ENCODE measurements around the gene COIL. TPM values are rescaled to one million over a fixed set of nuclear protein-coding genes. Genes with fewer than 3 reads are reported as not detected.

COIL gene
- total and polyA plus RNA-seq, 2 of the 13 experiments (the other 11 are each of a cell fraction or from before 2014, with no cell fraction given), result 8.1 to 29.4 TPM

DNA sequence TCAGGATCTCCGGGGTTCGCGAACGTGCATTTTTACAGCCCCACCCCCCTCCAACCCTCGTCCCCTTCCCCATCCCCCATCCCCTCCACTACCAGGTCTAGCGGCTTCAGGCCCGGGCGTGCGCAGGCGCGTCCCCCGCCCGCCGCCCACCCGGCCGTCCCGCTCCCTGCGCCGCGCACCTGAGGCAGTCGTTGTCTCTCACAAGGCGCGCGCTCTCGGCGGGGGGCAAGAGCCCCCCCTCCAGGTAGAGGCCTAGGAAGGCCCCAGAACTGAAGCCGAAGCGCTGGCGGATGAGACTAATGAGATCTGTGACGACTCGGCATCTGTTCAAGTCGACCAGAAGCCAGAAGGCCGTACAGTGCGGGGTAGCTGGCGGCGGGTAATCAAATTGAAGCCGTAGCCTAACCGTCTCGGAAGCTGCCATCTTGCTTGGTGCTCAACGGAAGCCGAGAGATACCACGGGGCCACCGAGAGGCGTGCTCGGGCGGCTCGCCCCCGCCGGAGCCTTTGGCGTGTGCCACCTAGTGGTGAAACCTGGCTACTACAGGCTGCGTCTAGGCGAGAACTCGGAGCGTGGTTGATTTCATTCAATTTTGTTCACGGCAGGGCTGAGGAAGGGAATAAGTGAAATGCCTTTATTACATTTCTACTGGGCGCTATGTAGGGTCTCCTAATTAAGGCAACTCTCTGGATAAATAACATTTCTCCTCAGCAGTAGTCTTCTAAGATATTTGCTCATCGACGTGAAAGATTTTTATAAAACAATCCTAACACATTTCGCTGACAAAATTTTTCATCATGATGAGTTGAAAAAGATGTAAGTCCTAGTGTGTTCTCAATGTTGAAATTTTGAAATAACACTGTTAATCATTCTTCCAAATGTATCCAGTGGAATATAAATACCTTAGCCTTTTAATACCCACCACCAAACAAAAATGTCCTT, at the start of gene COIL (continued):
- TF ChIP-seq ZNF350 (CRISPR knock-in tag; IDR thresholded peaks at IDR 0.05; ENCODE audit: borderline replicate concordance, low read depth) (peak; percentile 95), PHB2 (IDR thresholded peaks at IDR 0.05; ENCODE audit: partially characterized antibody) (no peak), ZFP36L2 (CRISPR knock-in tag; IDR thresholded peaks at IDR 0.05) (0 out of 2 replicates have a peak, but pooled peaks have one; percentile 47), HCFC1 (IDR thresholded peaks at IDR 0.05; ENCODE audit: low read depth, low read length) (peak; percentile 36; the same call in 1 of the 2 replicates), FOXK2 (IDR thresholded peaks at IDR 0.05) (no peak), SMAD1 (CRISPR knock-in tag; IDR thresholded peaks at IDR 0.05; ENCODE audit: borderline replicate concordance, low read depth) (peak; percentile 93; the same call in 1 of the 2 replicates), POLR2AphosphoS2 (IDR thresholded peaks at IDR 0.05; ENCODE audit: low read depth, low read length) (no peak), ZNF446 (CRISPR knock-in tag; IDR thresholded peaks at IDR 0.05) (peak; percentile 69; the same call in 1 of the 2 replicates), NFIB (CRISPR knock-in tag; IDR thresholded peaks at IDR 0.05; ENCODE audit: borderline replicate concordance) (no peak), ZNF670 (CRISPR knock-in tag; IDR thresholded peaks at IDR 0.05; ENCODE audit: borderline replicate concordance) (peak; percentile 95), NR3C1 (CRISPR knock-in tag; IDR thresholded peaks at IDR 0.05) (no peak), SP4 (CRISPR knock-in tag; IDR thresholded peaks at IDR 0.05) (peak; percentile 69), ZNF431 (CRISPR knock-in tag; IDR thresholded peaks at IDR 0.05; ENCODE audit: borderline replicate concordance, low read depth) (peak; percentile 85), ZSCAN20 (CRISPR knock-in tag; IDR thresholded peaks at IDR 0.05; ENCODE audit: borderline replicate concordance) (no peak; the same call in 1 of the 2 replicates), ZNF775 (CRISPR knock-in tag; IDR thresholded peaks at IDR 0.05; ENCODE audit: borderline replicate concordance) (no peak), SSRP1 (CRISPR knock-in tag; IDR thresholded peaks at IDR 0.05) (peak; percentile 78; the same call in 1 of the 2 replicates), ZNF101 (CRISPR knock-in tag; IDR thresholded peaks at IDR 0.05; ENCODE audit: borderline replicate concordance, low read depth) (no peak), ZNF749 (CRISPR knock-in tag; IDR thresholded peaks at IDR 0.05; ENCODE audit: borderline replicate concordance) (peak; percentile 81; the same call in 1 of the 2 replicates)
- TF ChIP-seq, protein P1, sequence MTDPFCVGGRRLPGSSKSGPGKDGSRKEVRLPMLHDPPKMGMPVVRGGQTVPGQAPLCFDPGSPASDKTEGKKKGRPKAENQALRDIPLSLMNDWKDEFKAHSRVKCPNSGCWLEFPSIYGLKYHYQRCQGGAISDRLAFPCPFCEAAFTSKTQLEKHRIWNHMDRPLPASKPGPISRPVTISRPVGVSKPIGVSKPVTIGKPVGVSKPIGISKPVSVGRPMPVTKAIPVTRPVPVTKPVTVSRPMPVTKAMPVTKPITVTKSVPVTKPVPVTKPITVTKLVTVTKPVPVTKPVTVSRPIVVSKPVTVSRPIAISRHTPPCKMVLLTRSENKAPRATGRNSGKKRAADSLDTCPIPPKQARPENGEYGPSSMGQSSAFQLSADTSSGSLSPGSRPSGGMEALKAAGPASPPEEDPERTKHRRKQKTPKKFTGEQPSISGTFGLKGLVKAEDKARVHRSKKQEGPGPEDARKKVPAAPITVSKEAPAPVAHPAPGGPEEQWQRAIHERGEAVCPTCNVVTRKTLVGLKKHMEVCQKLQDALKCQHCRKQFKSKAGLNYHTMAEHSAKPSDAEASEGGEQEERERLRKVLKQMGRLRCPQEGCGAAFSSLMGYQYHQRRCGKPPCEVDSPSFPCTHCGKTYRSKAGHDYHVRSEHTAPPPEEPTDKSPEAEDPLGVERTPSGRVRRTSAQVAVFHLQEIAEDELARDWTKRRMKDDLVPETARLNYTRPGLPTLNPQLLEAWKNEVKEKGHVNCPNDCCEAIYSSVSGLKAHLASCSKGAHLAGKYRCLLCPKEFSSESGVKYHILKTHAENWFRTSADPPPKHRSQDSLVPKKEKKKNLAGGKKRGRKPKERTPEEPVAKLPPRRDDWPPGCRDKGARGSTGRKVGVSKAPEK (CRISPR knock-in tag; IDR thresholded peaks at IDR 0.05; ENCODE audit: borderline replicate concordance), result no peak
- TF ChIP-seq, protein P2, sequence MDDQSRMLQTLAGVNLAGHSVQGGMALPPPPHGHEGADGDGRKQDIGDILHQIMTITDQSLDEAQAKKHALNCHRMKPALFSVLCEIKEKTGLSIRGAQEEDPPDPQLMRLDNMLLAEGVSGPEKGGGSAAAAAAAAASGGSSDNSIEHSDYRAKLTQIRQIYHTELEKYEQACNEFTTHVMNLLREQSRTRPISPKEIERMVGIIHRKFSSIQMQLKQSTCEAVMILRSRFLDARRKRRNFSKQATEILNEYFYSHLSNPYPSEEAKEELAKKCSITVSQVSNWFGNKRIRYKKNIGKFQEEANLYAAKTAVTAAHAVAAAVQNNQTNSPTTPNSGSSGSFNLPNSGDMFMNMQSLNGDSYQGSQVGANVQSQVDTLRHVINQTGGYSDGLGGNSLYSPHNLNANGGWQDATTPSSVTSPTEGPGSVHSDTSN (CRISPR knock-in tag; IDR thresholded peaks at IDR 0.05; ENCODE audit: borderline replicate concordance), result 0 out of 2 replicates have a peak, but pooled peaks have one; percentile 39
- TF ChIP-seq, protein P3, sequence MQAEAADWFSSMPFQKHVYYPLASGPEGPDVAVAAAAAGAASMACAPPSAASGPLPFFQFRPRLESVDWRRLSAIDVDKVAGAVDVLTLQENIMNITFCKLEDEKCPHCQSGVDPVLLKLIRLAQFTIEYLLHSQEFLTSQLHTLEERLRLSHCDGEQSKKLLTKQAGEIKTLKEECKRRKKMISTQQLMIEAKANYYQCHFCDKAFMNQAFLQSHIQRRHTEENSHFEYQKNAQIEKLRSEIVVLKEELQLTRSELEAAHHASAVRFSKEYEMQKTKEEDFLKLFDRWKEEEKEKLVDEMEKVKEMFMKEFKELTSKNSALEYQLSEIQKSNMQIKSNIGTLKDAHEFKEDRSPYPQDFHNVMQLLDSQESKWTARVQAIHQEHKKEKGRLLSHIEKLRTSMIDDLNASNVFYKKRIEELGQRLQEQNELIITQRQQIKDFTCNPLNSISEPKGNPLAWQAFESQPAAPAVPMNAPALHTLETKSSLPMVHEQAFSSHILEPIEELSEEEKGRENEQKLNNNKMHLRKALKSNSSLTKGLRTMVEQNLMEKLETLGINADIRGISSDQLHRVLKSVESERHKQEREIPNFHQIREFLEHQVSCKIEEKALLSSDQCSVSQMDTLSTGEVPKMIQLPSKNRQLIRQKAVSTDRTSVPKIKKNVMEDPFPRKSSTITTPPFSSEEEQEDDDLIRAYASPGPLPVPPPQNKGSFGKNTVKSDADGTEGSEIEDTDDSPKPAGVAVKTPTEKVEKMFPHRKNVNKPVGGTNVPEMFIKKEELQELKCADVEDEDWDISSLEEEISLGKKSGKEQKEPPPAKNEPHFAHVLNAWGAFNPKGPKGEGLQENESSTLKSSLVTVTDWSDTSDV (CRISPR knock-in tag; IDR thresholded peaks at IDR 0.05), result no peak
